ENCODE measurements around the gene WNT5B.

- TF ChIP-seq EZH2 (IDR thresholded peaks at IDR 0.05; ENCODE audit: borderline replicate concordance, low read depth, low read length, severe bottlenecking) (no peak), POLR2A (IDR thresholded peaks at IDR 0.05; ENCODE audit: low read depth, low read length) (no peak), POLR2AphosphoS5 (IDR thresholded peaks at IDR 0.05; ENCODE audit: insufficient read depth, low read depth, low read length) (no peak), JUN (IDR thresholded peaks at IDR 0.05; ENCODE audit: borderline replicate concordance, insufficient read depth, insufficient read length, low read depth) (no peak), MAX (IDR thresholded peaks at IDR 0.05; ENCODE audit: insufficient read depth, insufficient read length) (no peak)
- TF ChIP-seq, protein P1, sequence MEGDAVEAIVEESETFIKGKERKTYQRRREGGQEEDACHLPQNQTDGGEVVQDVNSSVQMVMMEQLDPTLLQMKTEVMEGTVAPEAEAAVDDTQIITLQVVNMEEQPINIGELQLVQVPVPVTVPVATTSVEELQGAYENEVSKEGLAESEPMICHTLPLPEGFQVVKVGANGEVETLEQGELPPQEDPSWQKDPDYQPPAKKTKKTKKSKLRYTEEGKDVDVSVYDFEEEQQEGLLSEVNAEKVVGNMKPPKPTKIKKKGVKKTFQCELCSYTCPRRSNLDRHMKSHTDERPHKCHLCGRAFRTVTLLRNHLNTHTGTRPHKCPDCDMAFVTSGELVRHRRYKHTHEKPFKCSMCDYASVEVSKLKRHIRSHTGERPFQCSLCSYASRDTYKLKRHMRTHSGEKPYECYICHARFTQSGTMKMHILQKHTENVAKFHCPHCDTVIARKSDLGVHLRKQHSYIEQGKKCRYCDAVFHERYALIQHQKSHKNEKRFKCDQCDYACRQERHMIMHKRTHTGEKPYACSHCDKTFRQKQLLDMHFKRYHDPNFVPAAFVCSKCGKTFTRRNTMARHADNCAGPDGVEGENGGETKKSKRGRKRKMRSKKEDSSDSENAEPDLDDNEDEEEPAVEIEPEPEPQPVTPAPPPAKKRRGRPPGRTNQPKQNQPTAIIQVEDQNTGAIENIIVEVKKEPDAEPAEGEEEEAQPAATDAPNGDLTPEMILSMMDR (IDR thresholded peaks at IDR 0.05; ENCODE audit: extremely low read depth in 1 of 2, insufficient read depth in 1 of 2, low read depth in 1 of 2, low read length in 2 of 2), result no peak
Observed at GRCh38 chr12:1591543-1591942, 37.5 kb upstream of the WNT5B start.
